Mucosa of rectum (tissue), 2 donors: ENCODE results near the gene GLCE.

Source experiments
- H3K27ac ChIP-seq, 2 donors: one replicate each; pipeline ENCODE4 v1.7.0; 2013; ENCODE audit warnings: inconsistent platforms in 2 of 2, low read depth in 2 of 2, low read length in 2 of 2
- H3K27me3 ChIP-seq, 2 donors: one replicate each; pipeline ENCODE4 v1.7.0; 2013; ENCODE audit warnings: low read length in 2 of 2; ENCODE audit not compliant: control insufficient read depth in 2 of 2, insufficient read depth in 2 of 2
- H3K36me3 ChIP-seq, 2 donors: one replicate each; pipeline ENCODE4 v1.7.0; 2013; ENCODE audit warnings: low read length in 2 of 2; ENCODE audit not compliant: control insufficient read depth in 2 of 2, insufficient read depth in 2 of 2
- H3K4me1 ChIP-seq, 2 donors: one replicate each; pipeline ENCODE4 v1.7.0; 2013; ENCODE audit warnings: low read length in 2 of 2, mild to moderate bottlenecking in 1 of 2; ENCODE audit not compliant: control insufficient read depth in 2 of 2, insufficient read depth in 2 of 2
- H3K4me3 ChIP-seq, 2 donors: one replicate each; pipeline ENCODE4 v1.7.0; 2013; ENCODE audit warnings: low read length in 2 of 2
- H3K9ac ChIP-seq, 2 donors: one replicate each; pipeline ENCODE4 v1.7.0; 2013; ENCODE audit warnings: low read length in 2 of 2, low read depth in 1 of 2, mild to moderate bottlenecking in 1 of 2
- H3K9me3 ChIP-seq, 2 donors: one replicate each; pipeline ENCODE4 v1.7.0; 2013; ENCODE audit warnings: low read length in 2 of 2; ENCODE audit not compliant: control insufficient read depth in 2 of 2
- donor health status: healthy.
- donor health status: Normal muscosa, but diverticular disease.

Gene GLCE

DNA sequence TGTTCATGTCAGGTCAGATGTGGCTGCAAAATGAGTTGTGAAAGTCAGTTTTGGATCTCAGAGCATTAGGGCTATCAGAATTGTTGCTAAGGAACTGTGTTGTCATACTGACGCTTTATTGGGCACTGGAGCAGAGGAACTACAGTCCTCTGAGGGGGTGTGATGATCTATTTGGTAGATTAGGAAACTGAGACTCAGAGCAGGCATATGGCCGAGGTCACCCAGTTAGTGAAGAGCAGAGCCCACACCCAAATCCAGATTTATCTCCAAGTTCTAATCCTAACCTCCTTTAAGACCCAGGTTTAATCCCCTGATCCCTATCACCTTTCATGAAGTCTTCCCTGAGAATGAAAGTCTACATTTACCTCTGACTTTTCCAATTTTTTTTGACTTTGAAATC, 25.6 kb upstream of the GLCE start:
- Histone ChIP-seq H3K9me3 (no peaks in the 10 kb centered on the region), H3K4me3 (no peak overlapping the region), H3K9ac (no peak overlapping the region), H3K4me1 (no peaks in the 10 kb centered on the region), H3K36me3 (no peaks in the 10 kb centered on the region), H3K27me3 (no peaks in the 10 kb centered on the region), H3K27ac (no peak overlapping the region)

DNA sequence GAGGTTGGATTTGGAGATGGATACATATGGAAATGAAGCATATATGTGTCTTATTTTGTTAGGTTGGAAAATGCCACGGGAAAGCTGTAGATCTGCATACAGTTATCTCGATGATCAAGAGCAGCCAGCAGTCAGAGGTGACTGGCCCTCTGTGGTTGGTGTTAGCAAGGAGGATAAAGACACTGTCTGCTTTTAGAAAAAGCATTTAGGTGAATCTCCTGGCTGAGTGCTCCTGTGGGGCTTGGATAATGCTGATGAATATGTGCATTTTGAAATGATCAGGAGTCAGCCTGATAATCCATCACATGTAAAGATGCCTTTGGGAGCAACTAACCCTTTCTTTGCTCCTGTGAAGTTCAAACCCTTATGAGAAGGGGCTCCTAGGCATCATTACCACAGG, 24.9 kb upstream of the GLCE start:
- Histone ChIP-seq H3K36me3 (no peaks in the 10 kb centered on the region), H3K4me3 (no peak overlapping the region), H3K9me3 (no peaks in the 10 kb centered on the region), H3K4me1 (no peaks in the 10 kb centered on the region), H3K27ac (no peak overlapping the region), H3K27me3 (no peaks in the 10 kb centered on the region), H3K9ac (no peak overlapping the region)

DNA sequence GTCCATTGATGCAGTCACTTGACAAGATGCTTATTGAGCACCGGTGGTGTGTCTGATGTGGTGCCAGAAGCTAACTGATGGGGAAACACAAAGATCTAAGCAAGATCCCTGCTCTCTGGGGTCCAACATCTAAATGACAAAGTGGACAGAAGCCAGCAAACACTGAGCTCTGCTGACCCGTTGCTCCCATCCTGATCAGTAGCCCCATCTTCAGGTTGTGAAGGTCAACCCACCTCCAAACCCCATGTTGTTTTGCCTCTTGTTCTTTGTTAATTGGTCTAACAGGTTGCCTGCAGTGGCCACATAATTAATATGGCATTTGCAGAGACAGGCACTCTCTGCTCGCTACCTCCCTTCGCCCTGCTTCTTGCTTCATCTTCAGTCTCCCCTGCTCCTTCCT, 21.5 kb upstream of the GLCE start:
- no peak overlapping the region for H3K4me3 ChIP-seq
- H3K4me1 ChIP-seq: peaks cover 7 to 10% of the 10 kb centered on the region in 2 donors
- H3K36me3 ChIP-seq: no peaks in the 10 kb centered on the region
- H3K27me3 ChIP-seq: no peaks in the 10 kb centered on the region
- no peaks in the 10 kb centered on the region for H3K9me3 ChIP-seq
- no peak overlapping the region for H3K27ac ChIP-seq
- H3K9ac ChIP-seq: no peak overlapping the region

DNA sequence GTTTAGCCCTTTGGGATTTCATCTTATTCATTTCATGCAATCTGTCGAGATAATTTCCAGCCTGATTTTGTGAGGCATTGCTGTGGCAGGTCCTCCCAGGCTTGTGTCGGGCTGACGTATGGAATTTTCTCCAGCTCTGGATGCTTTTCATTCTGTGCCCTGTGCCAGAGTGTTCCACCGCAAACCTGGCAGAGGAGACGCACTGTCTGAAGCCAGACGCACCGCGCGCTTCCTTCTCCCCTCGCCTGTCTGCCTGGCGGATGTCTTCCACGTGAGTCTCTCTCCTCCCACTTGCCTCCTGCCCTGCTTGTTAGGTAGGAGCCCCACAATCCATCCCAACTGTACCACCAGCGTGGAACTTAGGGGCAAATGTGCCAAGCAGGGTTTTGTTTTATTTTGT, 20.1 kb upstream of the GLCE start:
- no peak overlapping the region for H3K27ac ChIP-seq
- H3K36me3 ChIP-seq: no peaks in the 10 kb centered on the region
- peaks cover 8 to 11% of the 10 kb centered on the region in 2 donors for H3K4me1 ChIP-seq
- H3K4me3 ChIP-seq: no peak overlapping the region
- H3K27me3 ChIP-seq: no peaks in the 10 kb centered on the region
- H3K9me3 ChIP-seq: no peaks in the 10 kb centered on the region
- H3K9ac ChIP-seq: no peak overlapping the region

DNA sequence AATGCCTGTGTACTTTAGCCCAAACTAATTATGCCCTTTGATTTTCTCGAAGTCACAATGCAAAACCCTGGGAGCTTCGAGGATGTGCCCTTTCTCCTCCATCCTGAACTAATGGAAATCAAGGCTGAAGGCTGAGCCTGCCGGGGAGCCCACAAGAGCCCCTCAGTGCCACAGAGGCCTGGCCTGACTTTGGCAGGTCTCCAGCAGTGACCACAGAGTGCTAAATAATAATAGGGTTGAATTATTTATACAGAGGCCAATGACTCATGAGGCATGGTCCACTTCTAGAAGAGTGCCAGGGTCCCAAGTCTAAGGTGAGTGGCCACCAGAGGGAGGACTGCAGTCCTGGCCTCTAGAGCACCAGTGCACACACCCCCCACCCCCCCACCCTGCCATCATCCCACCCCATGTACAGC, 19.1 kb upstream of the GLCE start:
- H3K36me3 ChIP-seq: no peaks in the 10 kb centered on the region
- no peaks in the 10 kb centered on the region for H3K9me3 ChIP-seq
- no peak overlapping the region for H3K9ac ChIP-seq
- H3K4me1 ChIP-seq: peaks cover 8 to 11% of the 10 kb centered on the region in 2 donors
- H3K27ac ChIP-seq: no peak overlapping the region
- H3K4me3 ChIP-seq: no peak overlapping the region
- no peaks in the 10 kb centered on the region for H3K27me3 ChIP-seq

DNA sequence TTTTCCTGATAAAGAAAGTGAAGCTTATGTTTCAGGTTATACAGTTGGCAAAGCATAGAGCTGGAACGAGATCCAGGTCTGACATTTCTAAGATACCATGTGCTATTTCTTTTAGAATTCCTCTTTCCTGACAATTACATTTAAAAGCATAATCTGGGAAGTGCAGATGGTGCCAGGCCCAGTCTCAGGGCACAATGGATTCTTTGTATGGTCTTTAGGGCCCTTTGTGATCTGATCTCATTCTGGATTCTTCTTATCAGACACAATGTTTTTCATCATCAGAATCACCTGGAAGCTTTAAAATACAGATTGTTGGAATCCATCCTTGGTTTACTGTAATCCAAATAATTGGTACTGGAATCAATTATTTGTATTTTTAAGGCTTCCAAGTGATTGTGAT, 18.6 kb upstream of the GLCE start:
- Histone ChIP-seq H3K9me3 (no peaks in the 10 kb centered on the region), H3K4me1 (peaks cover 8 to 11% of the 10 kb centered on the region in 2 donors), H3K9ac (no peak overlapping the region), H3K27ac (no peak overlapping the region), H3K4me3 (no peak overlapping the region), H3K27me3 (no peaks in the 10 kb centered on the region), H3K36me3 (no peaks in the 10 kb centered on the region)

DNA sequence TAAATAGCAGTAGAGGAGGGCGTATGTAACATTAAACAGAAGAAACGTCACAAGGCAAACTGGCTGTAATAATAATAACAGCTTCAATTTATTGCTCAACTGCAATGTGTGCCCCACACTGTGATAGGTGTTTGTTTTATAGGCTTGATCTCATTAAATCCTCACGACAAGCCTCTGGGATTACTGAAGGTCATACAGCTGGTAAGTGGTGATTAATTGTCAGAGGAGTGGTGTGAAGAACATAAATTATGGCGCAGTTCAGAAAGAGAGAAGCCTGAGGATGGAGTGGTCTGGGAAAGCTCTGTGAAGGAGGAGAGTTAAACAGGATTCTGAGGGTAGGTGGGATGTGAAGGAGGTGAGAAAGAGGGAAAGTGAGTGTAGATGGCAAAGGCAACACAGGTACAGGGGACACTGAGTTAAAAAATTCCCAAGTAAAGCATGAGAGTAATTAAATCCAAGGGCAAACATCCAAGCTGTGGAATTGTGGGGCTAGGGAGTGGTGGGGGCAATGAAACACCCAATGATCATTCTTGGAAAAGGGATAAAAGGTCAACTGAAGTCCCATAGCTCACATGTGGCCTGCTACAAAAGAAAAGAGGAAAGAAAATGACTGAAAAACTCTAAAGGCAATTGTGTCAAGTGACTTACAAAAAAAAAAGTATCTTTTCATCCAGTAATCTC, 16.5 kb upstream of the GLCE start:
- Histone ChIP-seq H3K4me3 (no peak overlapping the region), H3K36me3 (peaks cover 0 to 1% of the 10 kb centered on the region in 2 donors), H3K9ac (no peak overlapping the region), H3K4me1 (peaks cover 8 to 11% of the 10 kb centered on the region in 2 donors), H3K27me3 (peaks cover 0 to 3% of the 10 kb centered on the region in 2 donors), H3K9me3 (no peaks in the 10 kb centered on the region), H3K27ac (no peak overlapping the region)

DNA sequence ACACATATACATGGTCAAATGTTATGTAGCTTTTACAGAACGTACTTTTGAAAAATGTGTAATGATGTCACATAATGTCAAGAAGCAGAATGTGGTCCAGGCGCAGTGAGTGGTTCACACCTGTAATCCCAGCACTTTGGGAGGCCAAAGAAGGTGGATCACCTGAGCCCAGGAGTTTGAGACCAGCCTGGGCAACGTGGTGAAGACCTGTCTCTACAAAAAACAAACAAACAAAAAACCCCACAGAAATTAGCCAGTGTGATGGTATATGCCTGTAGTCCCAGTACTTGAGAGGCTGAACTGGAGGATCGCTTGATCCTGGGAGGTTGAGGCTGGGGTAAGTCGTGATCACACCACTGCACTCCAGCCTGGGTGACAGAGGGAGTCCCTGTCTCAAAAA, 15.9 kb upstream of the GLCE start:
- Histone ChIP-seq H3K9ac (no peak overlapping the region), H3K27ac (no peak overlapping the region), H3K27me3 (peaks cover 0 to 3% of the 10 kb centered on the region in 2 donors), H3K36me3 (peaks cover 0 to 1% of the 10 kb centered on the region in 2 donors), H3K4me1 (peaks cover 8 to 12% of the 10 kb centered on the region in 2 donors), H3K9me3 (no peaks in the 10 kb centered on the region), H3K4me3 (no peak overlapping the region)

DNA sequence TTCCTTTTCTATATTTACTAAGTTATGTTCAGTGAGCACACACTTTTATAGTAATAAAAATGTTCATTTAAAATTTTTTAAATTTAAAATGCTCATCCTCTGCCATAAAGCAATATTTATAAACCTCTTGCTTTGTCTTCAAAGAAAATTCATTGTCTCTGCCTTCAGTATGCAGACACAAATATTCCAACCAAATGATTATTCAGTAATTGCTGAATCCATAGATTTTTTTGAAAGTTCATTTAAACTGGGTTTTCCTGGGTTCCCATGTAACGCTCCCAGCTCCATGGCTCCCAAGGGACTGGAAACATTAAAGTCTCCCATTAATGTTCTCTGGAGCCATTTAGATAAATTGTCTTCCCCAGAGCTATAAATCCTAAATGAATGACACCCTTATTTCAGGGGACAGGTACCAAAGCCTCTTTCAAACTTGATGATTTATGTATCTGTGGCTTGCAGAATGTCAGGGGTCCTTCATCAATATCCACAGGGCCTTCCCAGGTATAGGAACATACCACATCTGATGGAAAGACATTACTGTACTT, 15.2 kb upstream of the GLCE start:
- H3K4me1 ChIP-seq: peaks cover 8 to 19% of the 10 kb centered on the region in 2 donors
- no peak overlapping the region for H3K27ac ChIP-seq
- no peak overlapping the region for H3K9ac ChIP-seq

DNA sequence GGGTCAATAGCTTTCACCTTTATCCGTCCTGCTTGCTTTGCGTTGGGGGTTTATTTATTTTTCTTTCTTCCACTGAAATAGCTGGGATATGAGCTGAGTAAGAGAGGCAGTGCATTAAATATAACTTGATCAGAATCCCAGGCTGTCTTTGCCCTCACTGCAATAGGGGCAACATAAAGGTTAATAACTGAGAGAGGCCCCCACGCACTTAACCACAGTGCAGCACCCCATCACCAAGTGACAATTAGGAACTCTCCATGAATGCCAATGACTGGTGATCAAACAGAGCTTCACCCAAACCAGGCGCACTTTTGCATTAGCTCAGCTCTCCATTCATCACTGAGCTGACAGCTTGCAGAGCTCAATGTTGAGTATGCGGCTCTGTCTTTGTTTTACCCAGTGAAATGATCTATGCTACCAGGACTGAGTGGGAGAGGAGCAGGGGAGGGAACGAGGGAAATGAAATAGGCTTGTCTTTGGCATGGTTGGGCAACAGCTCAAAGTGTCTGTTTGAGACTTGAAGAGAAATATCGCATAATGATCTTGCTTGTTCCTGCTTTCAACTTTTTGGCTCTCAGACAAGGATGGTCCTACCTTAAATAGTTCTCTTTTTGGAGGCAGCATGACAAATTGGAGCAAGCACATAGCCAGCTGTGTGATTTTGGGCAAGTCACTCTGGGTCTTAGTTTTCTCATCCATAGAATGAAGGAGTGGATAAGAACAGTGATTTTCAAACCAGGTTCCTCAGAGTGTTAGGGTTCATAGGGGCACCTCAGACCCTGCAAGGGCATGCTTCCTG, 14.5 kb upstream of the GLCE start:
- Histone ChIP-seq H3K27ac (no peak overlapping the region), H3K27me3 (peaks cover 0 to 3% of the 10 kb centered on the region in 2 donors), H3K4me3 (no peak overlapping the region), H3K36me3 (peaks cover 0 to 1% of the 10 kb centered on the region in 2 donors), H3K4me1 (peaks cover 8 to 20% of the 10 kb centered on the region in 2 donors), H3K9me3 (no peaks in the 10 kb centered on the region), H3K9ac (no peak overlapping the region)

More for the DNA sequence above, 15.2 kb upstream of the GLCE start:
- Histone ChIP-seq H3K27me3 (peaks cover 0 to 3% of the 10 kb centered on the region in 2 donors), H3K4me3 (no peak overlapping the region), H3K9me3 (no peaks in the 10 kb centered on the region), H3K36me3 (peaks cover 0 to 1% of the 10 kb centered on the region in 2 donors)
